ENCODE measurements around the gene NOD1.
"Not testable (repeated sequence)": the region's sequence is repeated elsewhere in the genome, so short reads cannot be mapped to it uniquely, and the experiment has no call there.

The NOD1 gene, protein sequence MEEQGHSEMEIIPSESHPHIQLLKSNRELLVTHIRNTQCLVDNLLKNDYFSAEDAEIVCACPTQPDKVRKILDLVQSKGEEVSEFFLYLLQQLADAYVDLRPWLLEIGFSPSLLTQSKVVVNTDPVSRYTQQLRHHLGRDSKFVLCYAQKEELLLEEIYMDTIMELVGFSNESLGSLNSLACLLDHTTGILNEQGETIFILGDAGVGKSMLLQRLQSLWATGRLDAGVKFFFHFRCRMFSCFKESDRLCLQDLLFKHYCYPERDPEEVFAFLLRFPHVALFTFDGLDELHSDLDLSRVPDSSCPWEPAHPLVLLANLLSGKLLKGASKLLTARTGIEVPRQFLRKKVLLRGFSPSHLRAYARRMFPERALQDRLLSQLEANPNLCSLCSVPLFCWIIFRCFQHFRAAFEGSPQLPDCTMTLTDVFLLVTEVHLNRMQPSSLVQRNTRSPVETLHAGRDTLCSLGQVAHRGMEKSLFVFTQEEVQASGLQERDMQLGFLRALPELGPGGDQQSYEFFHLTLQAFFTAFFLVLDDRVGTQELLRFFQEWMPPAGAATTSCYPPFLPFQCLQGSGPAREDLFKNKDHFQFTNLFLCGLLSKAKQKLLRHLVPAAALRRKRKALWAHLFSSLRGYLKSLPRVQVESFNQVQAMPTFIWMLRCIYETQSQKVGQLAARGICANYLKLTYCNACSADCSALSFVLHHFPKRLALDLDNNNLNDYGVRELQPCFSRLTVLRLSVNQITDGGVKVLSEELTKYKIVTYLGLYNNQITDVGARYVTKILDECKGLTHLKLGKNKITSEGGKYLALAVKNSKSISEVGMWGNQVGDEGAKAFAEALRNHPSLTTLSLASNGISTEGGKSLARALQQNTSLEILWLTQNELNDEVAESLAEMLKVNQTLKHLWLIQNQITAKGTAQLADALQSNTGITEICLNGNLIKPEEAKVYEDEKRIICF

GRCh38 chr7:30478349-30479201, at the start of gene NOD1:
TSS of gene NOD1 (minus strand) at chr7:30478784. CDS start at chr7:30456921, 21,863 bp downstream.
- DNase-seq: no peak

- DNase-seq: not testable (repeated sequence)
Observed at GRCh38 chr7:30527297-30527696, 48.7 kb upstream of the NOD1 start.

DNA sequence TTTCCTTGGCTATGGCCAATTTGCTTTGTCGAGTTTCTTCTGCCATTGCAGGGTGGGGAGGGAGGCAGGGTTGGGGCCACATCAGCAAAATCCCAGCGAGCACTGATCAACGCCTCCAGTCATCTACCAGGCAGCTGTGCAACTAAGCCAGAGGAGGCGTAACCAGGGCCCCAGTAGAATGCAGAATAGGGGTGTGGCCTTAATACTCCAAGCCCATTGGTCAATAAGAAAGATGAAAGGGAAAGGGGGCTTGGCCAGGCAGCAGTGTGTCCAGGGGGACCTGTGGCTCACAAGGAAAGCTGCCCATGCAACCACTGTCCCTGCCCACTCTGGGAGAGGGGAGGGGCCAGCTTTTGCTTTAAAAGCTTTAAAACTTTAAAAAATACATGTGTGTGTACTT, 47.6 kb upstream of the NOD1 start:
- no peak for DNase-seq

- no peak for DNase-seq
Observed at GRCh38 chr7:30525429-30525828, 46.8 kb upstream of the NOD1 start.

DNA sequence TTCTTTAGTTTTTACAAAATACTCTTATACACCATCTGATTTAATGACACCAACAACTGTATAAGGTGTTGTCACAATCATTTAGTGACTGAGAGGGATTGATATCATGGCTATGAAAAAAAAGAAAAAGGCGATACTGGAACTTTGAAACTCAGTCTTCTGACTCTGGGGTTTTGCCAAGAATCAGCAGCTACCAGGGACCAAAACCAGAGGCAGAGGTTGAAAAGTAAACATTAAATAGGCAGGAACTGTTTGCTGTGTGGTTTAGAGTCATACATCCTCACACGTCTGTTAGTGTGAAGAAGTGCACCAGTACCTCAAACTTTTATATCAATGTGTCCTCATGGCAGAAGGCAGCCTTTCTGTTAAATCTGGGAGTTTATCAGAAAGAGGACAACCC, 46.0 kb upstream of the NOD1 start:
- DNase-seq: no peak

- DNase-seq: no peak
Observed at GRCh38 chr7:30523466-30523865, 44.9 kb upstream of the NOD1 start.

GRCh38 chr7:30522159-30522558, 43.6 kb upstream of the NOD1 start:
- DNase-seq: no peak

DNA sequence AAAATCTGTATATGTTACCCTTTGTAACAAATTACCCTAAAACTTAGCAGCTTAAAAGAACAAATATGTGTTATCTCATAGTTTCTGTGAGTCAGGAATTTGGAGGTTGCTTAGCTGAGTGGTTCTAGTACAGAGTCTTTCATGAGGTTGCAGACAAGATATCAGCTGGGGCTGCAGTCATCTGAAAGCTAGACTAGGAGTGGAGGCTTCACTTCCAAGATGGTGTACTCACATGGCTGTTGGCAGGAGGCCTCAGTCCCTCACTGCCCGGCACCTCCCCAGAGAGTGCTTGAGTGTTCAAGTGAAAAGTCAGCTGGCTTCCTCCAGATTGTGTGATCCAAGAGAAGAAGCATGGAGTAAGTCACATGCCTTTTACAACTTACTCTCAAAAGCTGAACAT, 42.9 kb upstream of the NOD1 start:
- no peak for DNase-seq

GRCh38 chr7:30519122-30519521, 40.5 kb upstream of the NOD1 start:
- no peak for DNase-seq

GRCh38 chr7:30515761-30516160, 37.2 kb upstream of the NOD1 start:
- no peak for DNase-seq

DNA sequence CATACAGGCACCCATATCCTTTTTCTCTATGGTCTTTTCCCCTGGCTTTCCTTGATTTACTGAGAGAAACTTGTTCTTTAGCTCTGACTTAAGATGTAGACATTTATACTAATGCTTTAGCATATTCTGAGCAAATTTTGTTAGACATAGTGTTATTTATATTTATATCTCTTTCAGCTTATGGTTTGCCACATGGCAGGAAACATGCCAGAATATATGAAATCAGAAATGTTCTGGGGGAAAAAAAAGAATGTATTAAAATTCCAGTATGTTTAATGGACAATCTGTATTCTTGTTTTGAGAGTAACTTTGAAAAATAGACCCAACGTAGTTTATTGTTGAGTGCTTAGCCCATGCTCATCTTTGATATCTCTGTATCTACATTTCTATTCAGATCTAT, 36.2 kb upstream of the NOD1 start:
- DNase-seq: no peak

- no peak for DNase-seq
Observed at GRCh38 chr7:30514177-30514576, 35.6 kb upstream of the NOD1 start.

GRCh38 chr7:30513762-30514161, 35.2 kb upstream of the NOD1 start:
- DNase-seq: no peak

DNA sequence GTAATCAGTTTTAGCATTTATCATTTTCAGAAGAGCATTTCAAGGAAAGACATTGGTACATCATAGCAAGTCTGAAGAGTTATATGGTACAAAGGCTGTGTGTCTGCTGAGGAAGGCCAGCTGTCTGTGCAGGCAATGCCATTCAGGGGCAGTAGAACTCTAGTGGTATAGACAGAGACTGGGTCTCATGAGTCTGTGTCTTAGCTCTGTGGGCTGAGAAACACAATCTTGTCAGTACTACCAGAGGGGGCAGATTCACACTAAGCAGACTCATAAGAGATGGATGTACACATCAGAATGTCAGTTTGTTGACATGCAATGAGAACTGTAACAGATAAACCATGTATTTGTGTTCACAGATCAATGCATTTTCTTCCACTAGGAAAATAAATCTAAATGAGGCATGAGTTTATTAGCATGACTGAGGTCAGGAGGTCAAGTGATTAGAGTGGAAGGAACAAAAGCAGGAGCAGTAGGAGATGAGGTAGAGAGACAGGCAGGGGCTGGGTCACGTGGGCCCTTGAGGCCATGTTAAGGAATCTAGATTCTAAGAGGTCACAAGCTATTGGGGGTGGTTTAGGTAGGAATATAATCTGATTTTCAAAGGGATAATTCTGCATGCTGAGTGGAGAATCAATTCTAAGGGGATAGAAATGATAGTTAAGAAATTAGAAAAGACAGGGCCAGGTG, 33.5 kb upstream of the NOD1 start:
- DNase-seq: no peak

GRCh38 chr7:30511494-30511893, 32.9 kb upstream of the NOD1 start:
- DNase-seq: no peak

DNA sequence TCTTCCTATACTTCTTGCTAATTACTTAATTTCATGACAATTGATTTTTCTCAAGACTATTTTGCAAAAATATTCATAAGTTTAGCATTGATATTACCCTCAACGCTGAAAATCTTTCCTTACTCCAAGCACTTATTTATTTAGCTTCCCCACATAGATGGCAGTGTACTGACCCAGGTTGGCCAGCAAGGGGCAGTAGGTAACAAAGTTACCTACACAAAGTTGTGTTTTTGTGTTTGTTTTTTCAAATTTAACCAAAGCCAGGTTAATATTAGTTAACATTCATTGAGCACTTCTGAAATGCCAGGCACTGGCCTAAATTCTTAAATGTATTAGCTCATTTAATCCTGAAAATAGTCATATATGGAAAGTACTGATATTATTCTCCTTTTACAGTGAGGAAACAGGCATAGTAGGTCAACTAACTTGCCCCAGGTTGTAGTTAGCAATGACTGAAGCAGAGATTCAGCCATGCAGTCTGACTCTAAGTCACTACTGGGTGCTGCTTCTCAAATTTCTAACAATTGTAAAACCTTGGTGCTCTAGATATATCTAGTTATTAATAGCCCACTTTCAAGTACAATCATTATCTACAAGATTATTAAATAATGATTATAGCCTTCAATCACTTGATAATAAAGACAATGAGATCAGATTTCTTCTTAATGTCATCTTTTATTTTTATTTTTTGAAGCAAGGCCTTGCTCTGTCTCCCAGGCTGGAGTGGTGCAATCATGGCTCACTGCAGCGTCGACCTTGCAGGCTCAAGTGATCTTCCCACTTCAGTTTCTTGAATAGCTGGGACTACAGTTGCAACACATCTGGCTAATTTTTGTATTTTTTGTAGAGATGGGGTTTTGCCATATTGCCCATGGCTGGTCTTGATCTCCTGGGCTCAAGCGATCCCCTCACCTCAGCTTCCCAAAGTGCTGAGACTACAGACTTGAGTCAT, 31.8 kb upstream of the NOD1 start:
- DNase-seq: no peak

DNA sequence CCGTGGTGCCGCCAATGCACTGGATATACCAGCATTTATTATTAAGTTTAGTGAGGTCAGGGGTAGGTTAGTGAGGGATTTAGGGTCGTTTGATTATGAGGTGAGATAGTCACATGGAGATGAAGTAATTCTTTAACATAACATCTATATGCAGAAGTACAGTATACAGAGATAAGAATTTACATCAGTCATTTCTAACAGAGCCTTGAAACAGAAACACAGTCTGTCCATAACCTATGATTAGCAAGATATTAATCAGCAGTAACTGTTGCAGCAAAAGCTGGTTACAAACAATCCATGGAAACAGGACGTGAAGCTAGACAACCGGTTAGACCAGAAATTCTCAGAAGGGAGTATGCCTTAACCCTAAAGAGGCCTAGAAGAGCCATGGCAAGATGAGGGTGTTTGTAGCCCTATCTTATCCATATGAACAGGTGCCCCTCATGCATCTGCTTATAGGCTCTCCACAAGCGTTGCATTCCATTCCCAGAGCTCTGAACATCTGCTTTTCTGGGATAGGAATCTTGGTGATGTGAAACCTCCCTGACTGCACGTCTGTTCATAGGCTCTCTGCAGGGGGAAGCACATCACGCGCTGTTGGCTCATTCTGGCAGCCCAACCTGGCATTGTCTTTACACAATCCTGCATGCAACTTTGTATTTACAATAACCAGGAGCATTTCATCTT, 30.7 kb upstream of the NOD1 start:
- not testable (repeated sequence) for DNase-seq

DNA sequence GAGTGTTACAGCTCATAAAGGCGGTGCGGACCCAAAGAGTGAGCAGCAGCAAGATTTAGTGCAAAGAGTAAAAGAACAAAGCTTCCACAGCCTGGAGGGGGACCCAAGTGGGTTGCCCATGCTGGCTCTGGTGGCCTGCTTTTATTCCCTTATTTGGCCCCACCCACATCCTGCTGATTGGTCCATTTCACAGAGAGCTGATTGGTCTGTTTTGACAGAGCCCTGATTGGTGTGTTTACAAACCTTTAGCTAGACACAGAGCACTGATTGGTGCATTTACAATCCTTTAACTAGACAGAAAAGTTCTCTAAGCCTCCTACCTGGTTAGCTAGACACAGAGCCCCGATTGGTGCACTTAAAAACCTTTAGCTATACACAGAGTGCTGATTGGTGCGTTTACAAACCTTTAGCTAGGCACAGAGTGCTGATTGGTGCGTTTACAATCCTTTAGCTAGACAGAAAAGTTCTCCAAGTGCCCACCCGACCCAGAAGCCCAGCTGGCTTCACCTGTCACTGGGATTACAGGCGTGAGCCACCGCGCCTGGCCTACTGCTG, 28.8 kb upstream of the NOD1 start:
- not testable (repeated sequence) for DNase-seq

DNA sequence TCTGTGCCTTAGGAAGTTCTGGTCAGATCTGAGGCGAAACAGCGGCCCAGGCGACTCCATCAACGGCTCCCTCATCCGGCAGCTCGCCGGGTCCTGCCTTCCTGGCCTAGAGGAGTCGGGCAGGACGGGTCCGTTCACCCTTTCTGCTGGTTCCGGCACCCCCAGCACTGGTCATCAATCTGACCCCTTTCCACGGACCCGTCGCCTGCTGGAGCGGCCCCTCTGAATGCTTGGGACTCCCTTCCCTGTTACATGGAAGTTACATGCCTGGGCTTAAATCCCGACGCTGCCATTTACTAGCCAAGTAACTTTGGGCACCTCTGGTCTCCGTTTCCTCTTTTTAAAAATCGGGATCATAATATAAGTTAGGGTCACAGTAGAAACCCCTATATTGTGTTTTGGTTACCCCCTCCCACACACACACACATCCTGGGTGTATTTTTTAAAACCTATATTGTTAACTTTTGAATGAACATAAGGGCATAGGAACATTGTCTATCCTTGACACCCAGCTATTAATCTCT, 26.7 kb upstream of the NOD1 start:
- DNase-seq: no peak

Data from SIG-M5 (cell line).